Esophagus muscularis mucosa (tissue), 4 donors: ENCODE data around the gene MAP2K5.

Source experiments
- EP300 ChIP-seq: sonication (generic); formaldehyde crosslinking; IDR thresholded peaks from one replicate; pipeline ENCODE4 v1.6.1; 2017; ENCODE audit warnings: antibody characterized with exemption
- POLR2A ChIP-seq: fragments of 450-650 bp; IDR thresholded peaks from one replicate; pipeline ENCODE4 v1.6.1; 2017; ENCODE audit warnings: antibody characterized with exemption, moderate library complexity, mild to moderate bottlenecking, low read depth
- POLR2AphosphoS5 ChIP-seq, 2 donors: sonication (generic); formaldehyde crosslinking; IDR thresholded peaks; one replicate each; pipeline ENCODE4 v1.6.1; 2017; ENCODE audit warnings: antibody characterized with exemption in 2 of 2
- TF ChIP-seq, protein P1 (sequence below), 3 experiments: fragments of 200-600 bp in 2 of 3; fragments of 450-650 bp in 1 of 3; sonication (generic) in 2 of 3; IDR thresholded peaks; one replicate each; pipeline ENCODE4 v1.5.1; 2017 to 2019; ENCODE audit warnings: antibody characterized with exemption in 3 of 3, mild to moderate bottlenecking in 2 of 3, moderate library complexity in 1 of 3

GRCh38 chr15:67839929-67840748 lies 297.6 kb downstream of the MAP2K5 start, which contains the start of gene RNU6-1:
- TF ChIP-seq POLR2AphosphoS5 (IDR thresholded peaks at IDR 0.05) = peak; percentile 95 to 96
- TF ChIP-seq, protein P1, sequence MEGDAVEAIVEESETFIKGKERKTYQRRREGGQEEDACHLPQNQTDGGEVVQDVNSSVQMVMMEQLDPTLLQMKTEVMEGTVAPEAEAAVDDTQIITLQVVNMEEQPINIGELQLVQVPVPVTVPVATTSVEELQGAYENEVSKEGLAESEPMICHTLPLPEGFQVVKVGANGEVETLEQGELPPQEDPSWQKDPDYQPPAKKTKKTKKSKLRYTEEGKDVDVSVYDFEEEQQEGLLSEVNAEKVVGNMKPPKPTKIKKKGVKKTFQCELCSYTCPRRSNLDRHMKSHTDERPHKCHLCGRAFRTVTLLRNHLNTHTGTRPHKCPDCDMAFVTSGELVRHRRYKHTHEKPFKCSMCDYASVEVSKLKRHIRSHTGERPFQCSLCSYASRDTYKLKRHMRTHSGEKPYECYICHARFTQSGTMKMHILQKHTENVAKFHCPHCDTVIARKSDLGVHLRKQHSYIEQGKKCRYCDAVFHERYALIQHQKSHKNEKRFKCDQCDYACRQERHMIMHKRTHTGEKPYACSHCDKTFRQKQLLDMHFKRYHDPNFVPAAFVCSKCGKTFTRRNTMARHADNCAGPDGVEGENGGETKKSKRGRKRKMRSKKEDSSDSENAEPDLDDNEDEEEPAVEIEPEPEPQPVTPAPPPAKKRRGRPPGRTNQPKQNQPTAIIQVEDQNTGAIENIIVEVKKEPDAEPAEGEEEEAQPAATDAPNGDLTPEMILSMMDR (IDR thresholded peaks at IDR 0.05) = no peak
- peak; percentile 63 for TF ChIP-seq POLR2A
- no peak for TF ChIP-seq EP300
